Measurements from ENCODE around the gene AGPAT2. TPM values are rescaled to one million over a fixed set of nuclear protein-coding genes. Genes with fewer than 3 reads are reported as not detected.

Gene AGPAT2
- total and polyA plus RNA-seq, 2 of the 4 experiments (the other 2 are of a cell fraction): 16.1 to 39.5 TPM

GRCh38 chr9:136718345-136719194, 31.3 kb upstream of the AGPAT2 start:
- 0 out of 2 replicates have a peak, but pooled peaks cover 3% of the 10 kb centered on the region for H3K9me1 ChIP-seq (ENCODE audit: insufficient read depth, low read length)
- H2AFZ ChIP-seq (replicated peaks; ENCODE audit: low read length, poor library complexity): no peak overlapping the region
- no peak overlapping the region for H3K56ac ChIP-seq (ENCODE audit: extremely low read depth, insufficient read depth, low read length)
- peaks cover 10% of the 10 kb centered on the region for H3K4me1 ChIP-seq (ENCODE audit: control insufficient read depth, insufficient read depth, low read length)
- intact Hi-C loops (cut with micrococcal nuclease) (no loop called here), dilution Hi-C loops (cut with HindIII; ENCODE audit: low sequenced_read_pairs, unreplicated experiment) (no loop called here), in situ Hi-C loops (cut with MboI; ENCODE audit: low sequenced_read_pairs) (no loop called here)
- no peak overlapping the region for H3K18ac ChIP-seq (ENCODE audit: low read depth, low read length)
- H3K23ac ChIP-seq (ENCODE audit: low read depth, low read length): no peak overlapping the region
- ATAC-seq (ENCODE audit: low read depth): no peak
- WGBS, 2 experiments (ENCODE audit: extremely low coverage in 2 of 2, insufficient read length in 1 of 2): 79% methylated on average over 7 of the region's 20 CpGs; no CpG with 5 or more reads in 1 of the 2 experiments
- H3K4me2 ChIP-seq (ENCODE audit: low read depth, low read length): no peak overlapping the region
- no peak overlapping the region for H4K91ac ChIP-seq (ENCODE audit: insufficient read depth, low read depth, low read length)
- no TSS peak for BruUV-seq (replicated peaks)
- peaks cover 37% of the 10 kb centered on the region for H4K20me1 ChIP-seq (ENCODE audit: insufficient read depth, low read length)
- no peak overlapping the region for H3K9ac ChIP-seq (ENCODE audit: low read depth, low read length)
- no peak overlapping the region for H2BK120ac ChIP-seq (ENCODE audit: low read depth, low read length)
- CTCF ChIA-PET: no interaction called here
- H2BK5ac ChIP-seq (ENCODE audit: low read depth, low read length, poor library complexity, severe bottlenecking): no peak overlapping the region
- no peak overlapping the region for H4K5ac ChIP-seq (ENCODE audit: low read depth, low read length)
- no peak overlapping the region for H4K8ac ChIP-seq (ENCODE audit: low read depth in 2 of 2, low read length in 2 of 2)
- H3K9me3 ChIP-seq (ENCODE audit: control insufficient read depth, insufficient read depth, low read length): no peaks in the 10 kb centered on the region
- no peak for DNase-seq
- H3K14ac ChIP-seq (replicated peaks; ENCODE audit: low read depth, low read length): no peak overlapping the region
- H3K4ac ChIP-seq (ENCODE audit: low read depth, low read length): no peak overlapping the region
- no peak overlapping the region for H2BK15ac ChIP-seq (ENCODE audit: low read depth, low read length)
- H3K27ac ChIP-seq (ENCODE audit: insufficient read depth, low read length): no peak overlapping the region
- peaks cover 0 to 11% of the 10 kb centered on the region in 2 experiments; a peak in 2 of 4 replicates for H3K79me1 ChIP-seq (ENCODE audit: low read depth in 1 of 2, low read length in 2 of 2)
- no peak overlapping the region for H3K4me3 ChIP-seq (ENCODE audit: insufficient read depth, low read depth, low read length)
- no peak overlapping the region for H2BK20ac ChIP-seq (ENCODE audit: low read depth, low read length)
- POLR2A ChIA-PET (ENCODE audit: unreplicated experiment): no interaction called here
- H2AK9ac ChIP-seq (replicated peaks; ENCODE audit: low read depth, low read length, poor library complexity): no peak overlapping the region
- H3K27me3 ChIP-seq (ENCODE audit: control insufficient read depth, insufficient read depth, low read length): 0 out of 2 replicates have a peak, but pooled peaks cover 2% of the 10 kb centered on the region
- H3K36me3 ChIP-seq (ENCODE audit: control insufficient read depth, insufficient read depth, low read length): peaks cover 23% of the 10 kb centered on the region
- H2AK5ac ChIP-seq (ENCODE audit: low read depth, low read length): no peak overlapping the region
- TF ChIP-seq RFX5 (IDR thresholded peaks at IDR 0.05; ENCODE audit: low read depth, low read length) (no peak), RCOR1 (IDR thresholded peaks at IDR 0.05; ENCODE audit: insufficient replicate concordance, low read length) (no peak), CHD1 (IDR thresholded peaks at IDR 0.05; ENCODE audit: low read depth, low read length) (no peak), MAFK (IDR thresholded peaks at IDR 0.05; ENCODE audit: low read depth, low read length) (no peak), CEBPB (IDR thresholded peaks at IDR 0.05; ENCODE audit: low read depth, low read length) (no peak), ELK1 (IDR thresholded peaks at IDR 0.05; ENCODE audit: borderline replicate concordance, low read depth, low read length) (no peak), NFE2L2 (IDR thresholded peaks at IDR 0.05; ENCODE audit: low read depth, low read length) (no peak), FOS (IDR thresholded peaks at IDR 0.05; ENCODE audit: low read depth, low read length) (no peak), BHLHE40 (IDR thresholded peaks at IDR 0.05; ENCODE audit: low read depth, low read length) (no peak), MXI1 (IDR thresholded peaks at IDR 0.05; ENCODE audit: borderline replicate concordance, low read depth, low read length) (no peak), USF2 (IDR thresholded peaks at IDR 0.05; ENCODE audit: low read depth, low read length) (no peak), CTCF (conservative IDR thresholded peaks at IDR 0.05; ENCODE audit: low read depth, low read length) (no peak), POLR2A (IDR thresholded peaks at IDR 0.05; ENCODE audit: low read depth, low read length) (no peak), RAD21 (IDR thresholded peaks at IDR 0.05; ENCODE audit: low read length) (no peak), SMC3 (IDR thresholded peaks at IDR 0.05; ENCODE audit: low read depth, low read length) (no peak)

Measured in IMR-90 (cell line).